Stomach (tissue), 9 donors: Measurements from ENCODE around the gene TTL. TPM values are rescaled to one million over a fixed set of nuclear protein-coding genes. Genes with fewer than 3 reads are reported as not detected.

Experiments used
- DNase-seq, 2 donors: peaks; one replicate each; pipeline versions ENCODE4 v3.0.0 to v3.0.0-alpha.2; 2013 to 2019
- H3K27ac ChIP-seq, 5 donors: fragments of 200-600 bp in 4 of 5; sonication (generic) in 4 of 5; one replicate each; pipeline ENCODE4 v1.5.1; 2013 to 2019; ENCODE audit warnings: mild to moderate bottlenecking in 1 of 5, moderate library complexity in 1 of 5
- H3K27me3 ChIP-seq, 3 donors: fragments of 200-600 bp; sonication (generic); one replicate each; pipeline ENCODE4 v1.5.1; 2017 to 2019; ENCODE audit warnings: mixed run types in 1 of 3
- H3K36me3 ChIP-seq, 4 donors: fragments of 200-600 bp; sonication (generic); 1 replicate in 3 of 4; 2 replicates in 1 of 4; pipeline ENCODE4 v1.5.1; 2016 to 2019
- H3K4me1 ChIP-seq, 4 donors: fragments of 200-600 bp; sonication (generic); one replicate each; pipeline ENCODE4 v1.5.1; 2016 to 2019
- H3K4me3 ChIP-seq, 4 donors: fragments of 200-600 bp; sonication (generic) in 3 of 4; one replicate each; pipeline ENCODE4 v1.5.1; 2016 to 2019; ENCODE audit warnings: mild to moderate bottlenecking in 1 of 4
- H3K9me3 ChIP-seq, 4 donors: fragments of 200-600 bp; sonication (generic); one replicate each; pipeline ENCODE4 v1.5.1; 2016 to 2019
- EP300 ChIP-seq: sonication (generic); formaldehyde crosslinking; IDR thresholded peaks from one replicate; pipeline ENCODE4 v1.6.1; 2017; ENCODE audit warnings: antibody characterized with exemption
- POLR2A ChIP-seq, 4 donors: fragments of 450-650 bp; IDR thresholded peaks; one replicate each; pipeline ENCODE4 v1.6.1; 2016; ENCODE audit warnings: antibody characterized with exemption in 4 of 4, control low read depth in 2 of 4, mild to moderate bottlenecking in 1 of 4, moderate library complexity in 1 of 4
- POLR2AphosphoS5 ChIP-seq, 3 donors: sonication (generic); formaldehyde crosslinking; IDR thresholded peaks; one replicate each; pipeline ENCODE4 v1.6.1; 2016; ENCODE audit warnings: antibody characterized with exemption in 3 of 3
- WGBS, 5 donors: extraction: QIAGEN DNeasy Blood & Tissue Kit in 3 of 5; methylation state at CpG; one replicate each; pipeline versions ENCODE4 v1.1.5 to v1.1.7; 2013 to 2018; 5-methylcytosine and 5-hydroxymethylcytosine counted together
- intact Hi-C: fragments of 100-400 bp; cut with DNase I; formaldehyde crosslinking; loops from one replicate; pipeline ENCODE4 v1.15.1; 2023; ENCODE audit warnings: low total_unique reads
- polyA plus RNA-seq, 3 donors: library from polyadenylated mRNA; stranded (reverse); fragments of 200-250 nt; gene quantifications; one replicate each; pipeline ENCODE4 v1.2.3, GENCODE V29; 2013
- small RNA-seq, 4 donors: library from RNA; depleted of rRNA; stranded (forward); fragments of <200 nt; gene quantifications; one replicate each; pipeline ENCODE3, GENCODE V24; 2016
- total RNA-seq, 5 donors: library from RNA; depleted of rRNA; stranded (reverse); fragments of >200 nt; gene quantifications; one replicate each; pipeline versions ENCODE4 v1.1.0 to v1.2.3, GENCODE V29; 2014 to 2016
- TF ChIP-seq, protein P1 (sequence below), 7 experiments: fragments of 450-650 bp in 4 of 7; fragments of 200-600 bp in 3 of 7; sonication (generic) in 3 of 7; IDR thresholded peaks; one replicate each; pipeline ENCODE4 v1.5.1; 2016 to 2019; ENCODE audit warnings: antibody characterized with exemption in 7 of 7, control low read depth in 2 of 7, mild to moderate bottlenecking in 1 of 7
- donor health status: healthy with polysubstance abuse.
- donor health status: Bipolar disorder and iron deficiency.
- donor health status: healthy.

TTL gene
- total and polyA plus RNA-seq, 8 donors: 2.7 to 26.5 (median 6.0) TPM

DNA sequence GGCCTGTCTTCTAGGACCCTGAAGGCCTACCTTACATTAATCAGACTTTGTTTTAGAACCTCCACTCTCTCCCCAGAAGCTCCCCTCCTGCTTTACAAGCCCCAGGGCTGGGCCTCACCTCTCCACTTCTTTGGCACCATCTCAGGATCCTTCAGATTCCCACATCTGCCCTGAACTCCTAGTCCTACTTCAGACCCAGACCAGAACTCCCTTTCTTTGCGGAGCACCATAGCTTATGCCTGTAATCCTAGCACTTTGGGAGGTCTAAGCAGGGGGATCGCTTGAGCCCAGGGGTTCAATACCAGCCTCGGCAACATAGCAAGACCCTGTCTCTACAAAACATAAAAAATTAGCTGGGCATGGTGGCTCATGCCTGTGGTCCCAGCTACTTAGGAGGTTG is 103.4 kb downstream of the TTL start:
- H3K4me1 ChIP-seq: peaks cover 8 to 36% (median 29%) of the 10 kb centered on the region in 4 donors
- peak overlapping the region in 3 of 4 donors; percentile 53 to 69 (median 65) for H3K4me3 ChIP-seq
- H3K9me3 ChIP-seq: no peaks in the 10 kb centered on the region
- intact Hi-C loops: no loop called here
- peaks cover 0 to 44% (median 38%) of the 10 kb centered on the region in 4 donors for H3K36me3 ChIP-seq
- WGBS, 5 donors: 94 to 98% (median 97%) methylated on average over 3 of the region's 3 CpGs
- H3K27me3 ChIP-seq: no peaks in the 10 kb centered on the region
- DNase-seq: peak in 1 of 2 donors; percentile 10
- TF ChIP-seq, protein P1, sequence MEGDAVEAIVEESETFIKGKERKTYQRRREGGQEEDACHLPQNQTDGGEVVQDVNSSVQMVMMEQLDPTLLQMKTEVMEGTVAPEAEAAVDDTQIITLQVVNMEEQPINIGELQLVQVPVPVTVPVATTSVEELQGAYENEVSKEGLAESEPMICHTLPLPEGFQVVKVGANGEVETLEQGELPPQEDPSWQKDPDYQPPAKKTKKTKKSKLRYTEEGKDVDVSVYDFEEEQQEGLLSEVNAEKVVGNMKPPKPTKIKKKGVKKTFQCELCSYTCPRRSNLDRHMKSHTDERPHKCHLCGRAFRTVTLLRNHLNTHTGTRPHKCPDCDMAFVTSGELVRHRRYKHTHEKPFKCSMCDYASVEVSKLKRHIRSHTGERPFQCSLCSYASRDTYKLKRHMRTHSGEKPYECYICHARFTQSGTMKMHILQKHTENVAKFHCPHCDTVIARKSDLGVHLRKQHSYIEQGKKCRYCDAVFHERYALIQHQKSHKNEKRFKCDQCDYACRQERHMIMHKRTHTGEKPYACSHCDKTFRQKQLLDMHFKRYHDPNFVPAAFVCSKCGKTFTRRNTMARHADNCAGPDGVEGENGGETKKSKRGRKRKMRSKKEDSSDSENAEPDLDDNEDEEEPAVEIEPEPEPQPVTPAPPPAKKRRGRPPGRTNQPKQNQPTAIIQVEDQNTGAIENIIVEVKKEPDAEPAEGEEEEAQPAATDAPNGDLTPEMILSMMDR (IDR thresholded peaks at IDR 0.05): no peak
- TF ChIP-seq POLR2A (IDR thresholded peaks at IDR 0.05) (no peak), POLR2AphosphoS5 (IDR thresholded peaks at IDR 0.05) (no peak), EP300 (no peak)
- H3K27ac ChIP-seq: peak overlapping the region in 4 of 5 donors; percentile 92 to 98 (median 95)

DNA sequence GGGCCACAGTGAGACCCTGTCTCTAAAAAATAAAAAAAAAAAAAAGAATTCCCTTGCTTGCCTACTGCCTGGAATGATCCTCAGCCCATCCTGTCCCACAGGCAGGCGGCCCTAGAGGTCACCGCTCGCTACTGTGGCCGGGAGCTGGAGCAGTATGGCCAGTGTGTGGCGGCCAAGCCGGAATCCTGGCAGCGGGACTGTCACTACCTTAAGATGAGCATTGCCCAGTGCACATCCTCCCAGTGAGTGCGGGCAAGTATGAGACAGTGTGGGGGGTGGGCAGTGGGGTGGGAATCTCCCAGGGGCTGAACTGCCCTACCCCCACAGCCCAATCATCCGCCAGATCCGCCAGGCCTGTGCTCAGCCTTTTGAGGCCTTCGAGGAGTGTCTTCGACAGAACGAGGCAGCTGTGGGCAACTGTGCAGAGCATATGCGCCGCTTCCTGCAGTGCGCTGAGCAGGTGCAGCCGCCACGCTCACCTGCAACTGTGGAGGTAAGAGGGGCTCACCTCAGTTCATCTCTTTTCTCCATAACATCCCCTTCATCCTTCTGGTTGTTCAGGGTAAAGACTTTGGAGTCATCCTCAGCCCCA is 104.0 kb downstream of the TTL start:
- DNase-seq: peak in 1 of 2 donors; percentile 18
- Histone ChIP-seq H3K4me1 (peaks cover 8 to 36% (median 29%) of the 10 kb centered on the region in 4 donors), H3K4me3 (no peak overlapping the region), H3K27me3 (no peaks in the 10 kb centered on the region), H3K27ac (no peak overlapping the region), H3K36me3 (peaks cover 0 to 48% (median 43%) of the 10 kb centered on the region in 4 donors), H3K9me3 (no peaks in the 10 kb centered on the region)
- intact Hi-C loops: no loop called here
- TF ChIP-seq POLR2A (IDR thresholded peaks at IDR 0.05) (no peak), EP300 (no peak), POLR2AphosphoS5 (IDR thresholded peaks at IDR 0.05) (no peak)
- TF ChIP-seq, protein P1 (IDR thresholded peaks at IDR 0.05): no peak
- WGBS, 5 donors: 93 to 99% (median 98%) methylated on average over 14 to 18 of the region's 18 CpGs

DNA sequence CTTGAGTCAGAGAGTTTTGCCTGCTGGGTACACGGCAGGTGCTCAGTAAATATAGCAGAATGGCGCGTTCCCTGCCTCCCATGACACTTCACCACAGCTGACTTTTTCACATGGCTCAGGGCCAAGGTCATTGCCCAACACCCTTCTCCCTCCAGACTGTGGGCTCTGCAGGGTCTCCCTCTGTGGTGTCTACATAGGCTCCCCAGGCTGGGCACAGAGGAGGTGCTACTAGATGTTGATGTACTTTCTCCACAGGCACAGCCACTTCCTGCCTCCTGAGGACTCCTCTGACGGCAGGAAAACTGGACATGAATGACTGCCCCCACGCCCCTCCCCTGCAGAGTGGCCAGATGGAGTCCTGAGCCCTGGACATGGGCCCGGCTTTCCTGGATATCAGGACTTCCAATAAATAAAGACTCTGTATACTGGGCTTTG is 106.7 kb downstream of the TTL start:
- 68 to 81% (median 71%) methylated on average over 6 of the region's 6 CpGs for WGBS, 5 donors
- peak overlapping the region in 1 of 5 donors; percentile 9 for H3K27ac ChIP-seq
- peak in 1 of 2 donors; percentile 56 for DNase-seq
- H3K36me3 ChIP-seq: peaks cover 0 to 50% (median 48%) of the 10 kb centered on the region in 4 donors
- TF ChIP-seq POLR2A (IDR thresholded peaks at IDR 0.05): no peak
- TF ChIP-seq POLR2AphosphoS5 (IDR thresholded peaks at IDR 0.05): no peak
- no peak for TF ChIP-seq EP300
- TF ChIP-seq, protein P1 (IDR thresholded peaks at IDR 0.05): no peak
- no peaks in the 10 kb centered on the region for H3K9me3 ChIP-seq
- no peak overlapping the region for H3K4me3 ChIP-seq
- intact Hi-C loops: no loop called here
- H3K27me3 ChIP-seq: no peaks in the 10 kb centered on the region
- peaks cover 8 to 25% (median 18%) of the 10 kb centered on the region in 4 donors for H3K4me1 ChIP-seq

Small RNAs within 50 kb of the gene (small RNA-seq; reads per million reads assigned to genes)
- 0 reads per million in 4 donors for gene RF00019

Other genes with a start within 250 kb of the TTL start
- 100 to 1,000 TPM in 1 of 5 donors, 10 to 100 TPM in 2, 1 to 10 TPM in 2; 7.8 to 117 (median 10.5) TPM for gene ZC3H8, start 227.1 kb upstream of the TTL start, total RNA-seq
- gene ZC3H8, start 227.1 kb upstream of the TTL start, polyA plus RNA-seq: 1 to 10 TPM; 3.9 to 7.3 (median 6.4) TPM
- gene ZC3H6, start 206.6 kb upstream of the TTL start, total RNA-seq: 10 to 100 TPM in 2 of 5 donors, 1 to 10 TPM in 3; 1.2 to 15.6 (median 8.0) TPM
- gene ZC3H6, start 206.6 kb upstream of the TTL start, polyA plus RNA-seq: 1 to 10 TPM in 2 of 3 donors, under 1 TPM in 1; 0.61 to 1.6 (median 1.2) TPM
- gene RGPD8, start 48.5 kb upstream of the TTL start, total RNA-seq: 10 to 100 TPM in 4 of 5 donors, 1 to 10 TPM in 1; 6.4 to 54.3 (median 22.7) TPM
- under 1 TPM in 2 of 3 donors, not detected in 1; 0.31 to 0.88 TPM for gene RGPD8, start 48.5 kb upstream of the TTL start, polyA plus RNA-seq
- gene POLR1B, start 60.3 kb downstream of the TTL start, total RNA-seq: 10 to 100 TPM; 10.4 to 42.9 (median 16.9) TPM
- gene POLR1B, start 60.3 kb downstream of the TTL start, polyA plus RNA-seq: 1 to 10 TPM; 2.7 to 4.2 (median 3.9) TPM
- 100 to 1,000 TPM in 1 of 5 donors, 10 to 100 TPM in 3, 1 to 10 TPM in 1; 9.5 to 111 (median 28.0) TPM for gene CHCHD5, start 102.5 kb downstream of the TTL start, total RNA-seq
- gene CHCHD5, start 102.5 kb downstream of the TTL start, polyA plus RNA-seq: 10 to 100 TPM; 51.0 to 61.5 (median 59.7) TPM
- gene SLC20A1, start 163.8 kb downstream of the TTL start, total RNA-seq: 10 to 100 TPM; 17.5 to 63.8 (median 49.0) TPM
- gene SLC20A1, start 163.8 kb downstream of the TTL start, polyA plus RNA-seq: 10 to 100 TPM in 1 of 3 donors, 1 to 10 TPM in 2; 9.0 to 11.3 (median 9.6) TPM
- not detected for gene NT5DC4, start 238.9 kb downstream of the TTL start, total RNA-seq
- not detected for gene NT5DC4, start 238.9 kb downstream of the TTL start, polyA plus RNA-seq